Measurements from ENCODE around the gene VGF. TPM values are rescaled to one million over a fixed set of nuclear protein-coding genes. Genes with fewer than 3 reads are reported as not detected.

Gene VGF
- total RNA-seq, 1 donor from 2014 or later: 0.16 TPM

DNA sequence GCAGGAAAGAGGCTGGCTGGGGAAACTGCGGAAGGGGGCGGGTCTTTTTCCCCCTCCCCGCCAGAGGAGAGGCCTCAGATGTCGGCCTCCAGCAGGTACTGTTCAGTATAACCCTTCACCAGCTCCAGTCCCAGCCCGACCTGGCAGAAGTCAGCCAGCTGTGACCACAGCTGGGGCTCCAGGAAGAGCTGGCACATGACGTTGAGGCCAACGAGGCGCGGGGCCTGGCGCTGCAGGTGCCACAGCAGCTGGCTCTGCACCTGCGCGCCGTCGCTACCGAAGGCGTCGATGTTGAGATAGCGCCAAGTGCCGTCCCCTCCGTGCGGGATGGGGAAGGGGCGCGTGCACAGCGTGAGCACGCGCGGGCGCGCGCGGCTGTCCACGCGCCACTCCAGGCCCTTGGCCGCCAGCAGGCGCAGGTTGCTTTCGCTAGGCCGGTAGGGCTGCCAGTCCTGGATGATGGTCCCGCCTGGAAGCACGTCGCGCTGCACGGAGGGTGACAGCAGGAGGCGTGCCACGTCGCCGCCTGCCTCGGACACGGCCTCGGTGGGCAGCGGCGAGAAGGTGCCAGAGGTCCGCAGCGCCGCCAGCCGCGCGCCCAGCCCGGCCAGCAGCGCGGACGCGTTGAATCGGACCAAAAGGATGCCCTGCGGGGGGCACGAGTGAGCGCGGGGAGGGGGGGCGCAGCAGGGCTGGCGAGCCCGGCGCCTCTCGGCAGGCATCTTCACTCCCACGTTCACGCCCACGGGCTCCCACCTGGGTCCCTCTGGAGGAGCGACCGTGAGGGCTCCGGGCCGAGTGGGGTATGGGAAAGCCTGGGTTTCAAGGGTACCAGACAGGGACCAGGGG lies 6.9 kb upstream of the VGF start:
- Mint-ChIP-seq H3K27ac (ENCODE audit: unreplicated experiment) (no peak overlapping the region), H3K4me1 (ENCODE audit: unreplicated experiment) (peaks cover 38% of the 10 kb centered on the region), H3K9me3 (ENCODE audit: unreplicated experiment) (no peaks in the 10 kb centered on the region), H3K27me3 (ENCODE audit: unreplicated experiment) (peaks cover 81% of the 10 kb centered on the region), H3K4me3 (ENCODE audit: unreplicated experiment) (peak overlapping the region; percentile 60), H3K36me3 (ENCODE audit: unreplicated experiment) (no peaks in the 10 kb centered on the region)
- TF ChIP-seq, protein P1, sequence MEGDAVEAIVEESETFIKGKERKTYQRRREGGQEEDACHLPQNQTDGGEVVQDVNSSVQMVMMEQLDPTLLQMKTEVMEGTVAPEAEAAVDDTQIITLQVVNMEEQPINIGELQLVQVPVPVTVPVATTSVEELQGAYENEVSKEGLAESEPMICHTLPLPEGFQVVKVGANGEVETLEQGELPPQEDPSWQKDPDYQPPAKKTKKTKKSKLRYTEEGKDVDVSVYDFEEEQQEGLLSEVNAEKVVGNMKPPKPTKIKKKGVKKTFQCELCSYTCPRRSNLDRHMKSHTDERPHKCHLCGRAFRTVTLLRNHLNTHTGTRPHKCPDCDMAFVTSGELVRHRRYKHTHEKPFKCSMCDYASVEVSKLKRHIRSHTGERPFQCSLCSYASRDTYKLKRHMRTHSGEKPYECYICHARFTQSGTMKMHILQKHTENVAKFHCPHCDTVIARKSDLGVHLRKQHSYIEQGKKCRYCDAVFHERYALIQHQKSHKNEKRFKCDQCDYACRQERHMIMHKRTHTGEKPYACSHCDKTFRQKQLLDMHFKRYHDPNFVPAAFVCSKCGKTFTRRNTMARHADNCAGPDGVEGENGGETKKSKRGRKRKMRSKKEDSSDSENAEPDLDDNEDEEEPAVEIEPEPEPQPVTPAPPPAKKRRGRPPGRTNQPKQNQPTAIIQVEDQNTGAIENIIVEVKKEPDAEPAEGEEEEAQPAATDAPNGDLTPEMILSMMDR (IDR thresholded peaks at IDR 0.05): no peak
- no peak for DNase-seq (ENCODE audit: extremely low spot score, unreplicated experiment)

DNA sequence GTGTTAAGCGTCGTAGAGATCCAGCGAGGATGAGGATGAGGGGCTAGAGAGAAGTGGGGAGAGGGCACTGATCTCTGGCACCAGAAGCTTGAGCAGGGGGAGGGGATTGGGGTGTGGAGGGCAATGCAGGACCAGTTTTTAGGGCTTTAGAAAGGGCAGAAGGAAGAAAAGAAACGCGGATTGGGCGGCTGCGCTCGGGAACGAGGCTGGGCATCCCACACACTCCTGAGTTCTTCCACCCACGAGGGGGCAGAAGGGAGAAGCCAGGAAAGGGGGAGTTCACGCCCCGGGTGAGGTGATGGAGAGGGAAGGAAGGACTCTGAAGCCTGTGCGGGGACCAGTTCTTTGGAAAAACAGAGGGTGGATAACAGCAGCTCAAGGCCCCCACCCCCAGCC lies 6.1 kb upstream of the VGF start:
- TF ChIP-seq, protein P1 (IDR thresholded peaks at IDR 0.05): peak; percentile 30
- Mint-ChIP-seq H3K4me3 (ENCODE audit: unreplicated experiment) (peak overlapping the region; percentile 40), H3K4me1 (ENCODE audit: unreplicated experiment) (peaks cover 41% of the 10 kb centered on the region), H3K27ac (ENCODE audit: unreplicated experiment) (no peak overlapping the region), H3K9me3 (ENCODE audit: unreplicated experiment) (no peaks in the 10 kb centered on the region), H3K36me3 (ENCODE audit: unreplicated experiment) (no peaks in the 10 kb centered on the region), H3K27me3 (ENCODE audit: unreplicated experiment) (peaks cover 79% of the 10 kb centered on the region)
- DNase-seq (ENCODE audit: extremely low spot score, unreplicated experiment): no peak

DNA sequence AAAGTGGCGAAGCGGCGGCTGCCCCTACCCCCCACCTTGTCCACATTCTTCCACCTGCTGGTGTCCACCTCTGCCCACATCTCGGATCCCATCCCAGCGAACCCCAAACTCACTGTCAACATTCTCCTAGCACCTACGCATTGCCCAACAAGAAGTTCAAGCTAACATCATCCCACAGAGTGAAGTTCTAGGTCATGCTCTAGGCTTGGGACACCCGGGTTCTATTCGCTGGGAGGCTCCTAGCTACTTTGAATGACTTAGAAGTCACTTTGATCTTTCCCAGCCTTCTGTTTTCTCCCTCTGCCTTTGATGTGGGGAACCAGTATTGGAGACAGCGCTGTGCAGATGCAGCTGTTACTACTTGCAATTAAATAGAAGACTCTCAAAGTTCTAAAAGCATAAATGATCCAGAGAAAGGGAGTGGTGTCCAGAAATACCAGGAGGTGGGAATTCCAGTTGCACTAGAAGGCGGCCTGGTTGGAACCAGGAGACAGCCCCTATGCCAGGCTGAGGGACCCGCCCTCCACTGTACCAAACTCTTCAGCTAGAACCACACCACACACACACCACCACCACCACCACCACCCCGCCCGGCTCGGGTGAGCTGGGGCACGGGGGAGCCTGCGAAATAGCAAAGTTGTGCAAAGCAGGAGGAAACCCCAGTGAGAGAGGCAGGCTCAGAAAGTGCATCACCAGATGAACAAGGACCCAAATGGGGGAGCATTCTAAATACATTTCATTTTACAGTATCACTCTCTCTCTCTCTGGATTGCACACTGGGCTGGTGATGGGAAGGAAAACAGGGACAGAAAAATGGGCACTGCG lies 5.5 kb upstream of the VGF start:
- peaks cover 80% of the 10 kb centered on the region for H3K27me3 Mint-ChIP-seq (ENCODE audit: unreplicated experiment)
- no peak overlapping the region for H3K27ac Mint-ChIP-seq (ENCODE audit: unreplicated experiment)
- H3K9me3 Mint-ChIP-seq (ENCODE audit: unreplicated experiment): no peaks in the 10 kb centered on the region
- H3K4me1 Mint-ChIP-seq (ENCODE audit: unreplicated experiment): peaks cover 46% of the 10 kb centered on the region
- peak overlapping the region; percentile 39 for H3K4me3 Mint-ChIP-seq (ENCODE audit: unreplicated experiment)
- no peaks in the 10 kb centered on the region for H3K36me3 Mint-ChIP-seq (ENCODE audit: unreplicated experiment)
- TF ChIP-seq, protein P1 (IDR thresholded peaks at IDR 0.05): no peak
- no peak for DNase-seq (ENCODE audit: extremely low spot score, unreplicated experiment)

DNA sequence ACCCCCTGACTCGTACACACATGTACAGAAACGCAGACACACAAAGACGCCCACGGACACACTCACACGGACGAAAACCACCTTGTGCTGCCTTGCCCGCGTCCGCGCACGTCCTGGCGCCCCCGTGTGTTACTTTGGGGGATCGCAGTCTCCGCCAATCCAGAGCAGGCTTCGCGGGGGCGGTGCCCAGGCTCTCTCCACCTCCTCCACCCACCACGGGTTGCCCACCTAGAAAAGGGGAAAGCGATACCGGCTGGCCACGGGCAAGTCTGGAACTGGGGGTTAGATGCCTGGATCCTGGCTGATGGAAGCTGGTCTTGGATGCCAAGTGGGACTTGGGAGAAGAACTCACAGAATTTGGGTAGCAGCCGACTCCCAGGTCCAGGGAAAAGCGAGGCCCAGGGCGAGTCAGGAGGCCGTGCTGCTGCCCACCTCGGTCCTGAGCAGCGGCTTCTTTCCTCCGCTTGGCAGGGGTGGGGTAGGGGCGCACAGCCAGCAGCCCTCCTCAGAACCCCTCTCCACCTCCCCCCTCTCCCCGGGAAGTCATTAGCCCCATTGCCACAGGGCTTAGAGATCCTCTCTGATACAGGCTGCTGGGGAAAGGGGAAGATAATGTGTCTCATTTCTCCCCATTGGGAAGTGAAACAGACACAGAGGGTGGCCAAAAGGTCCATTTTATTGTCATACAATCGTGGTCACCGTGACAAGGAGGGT lies 4.6 kb upstream of the VGF start:
- no peaks in the 10 kb centered on the region for H3K9me3 Mint-ChIP-seq (ENCODE audit: unreplicated experiment)
- H3K27me3 Mint-ChIP-seq (ENCODE audit: unreplicated experiment): peaks cover 78% of the 10 kb centered on the region
- peak; percentile 93 for DNase-seq (ENCODE audit: extremely low spot score, unreplicated experiment)
- H3K4me3 Mint-ChIP-seq (ENCODE audit: unreplicated experiment): no peak overlapping the region
- no peaks in the 10 kb centered on the region for H3K36me3 Mint-ChIP-seq (ENCODE audit: unreplicated experiment)
- H3K4me1 Mint-ChIP-seq (ENCODE audit: unreplicated experiment): peaks cover 53% of the 10 kb centered on the region
- TF ChIP-seq, protein P1 (IDR thresholded peaks at IDR 0.05): peak; percentile 90
- no peak overlapping the region for H3K27ac Mint-ChIP-seq (ENCODE audit: unreplicated experiment)

Data from osteocyte (in vitro differentiated cells).